Loucy (cell line): ENCODE data around the gene TAS2R38.

Source experiments
- H2AFZ ChIP-seq: fragments of 200-600 bp; sonication (generic); 2 replicates; pipeline ENCODE4 v1.6.0; 2016; ENCODE audit warnings: antibody characterized with exemption, mild to moderate bottlenecking, low read length, moderate library complexity
- H3F3A ChIP-seq: fragments of 200-600 bp; 2 replicates; pipeline ENCODE4 v1.6.0; 2016; ENCODE audit warnings: antibody characterized with exemption, low read depth, mild to moderate bottlenecking
- H3K27me3 ChIP-seq: fragments of 200-600 bp; sonication (generic); 2 replicates; pipeline ENCODE4 v1.6.1; 2014; ENCODE audit warnings: low read length, mild to moderate bottlenecking; ENCODE audit not compliant: insufficient read depth, poor library complexity, severe bottlenecking
- H3K36me3 ChIP-seq: fragments of 200-600 bp; sonication (generic); 2 replicates; pipeline ENCODE4 v1.6.1; 2016; ENCODE audit warnings: low read length; ENCODE audit not compliant: insufficient read depth
- H3K4me1 ChIP-seq: fragments of 200-600 bp; sonication (generic); 2 replicates; pipeline ENCODE4 v1.5.1; 2014; ENCODE audit warnings: low read length, mild to moderate bottlenecking; ENCODE audit not compliant: insufficient read depth, poor library complexity, severe bottlenecking
- H3K4me2 ChIP-seq: fragments of 200-600 bp; sonication (generic); 2 replicates; pipeline ENCODE4 v1.6.0; 2014; ENCODE audit warnings: antibody characterized with exemption, low read length, low read depth, mild to moderate bottlenecking; ENCODE audit not compliant: poor library complexity, severe bottlenecking
- H3K4me3 ChIP-seq: fragments of 200-600 bp; sonication (generic); 2 replicates; pipeline ENCODE4 v1.5.1; 2014; ENCODE audit warnings: low read length, mild to moderate bottlenecking, mixed read lengths; ENCODE audit not compliant: poor library complexity, severe bottlenecking
- H3K79me2 ChIP-seq: fragments of 200-600 bp; sonication (generic); 2 replicates; pipeline ENCODE4 v1.6.1; 2014; ENCODE audit warnings: low read length; ENCODE audit not compliant: insufficient read depth
- H3K9ac ChIP-seq: fragments of 200-600 bp; sonication (generic); 2 replicates; pipeline ENCODE4 v1.6.0; 2014; ENCODE audit warnings: mild to moderate bottlenecking, low read depth, low read length, moderate library complexity; ENCODE audit not compliant: poor library complexity, severe bottlenecking
- H3K9me2 ChIP-seq: fragments of 200-600 bp; sonication (generic); replicated peaks from 2 replicates; pipeline ENCODE4 v1.6.1; 2016; ENCODE audit warnings: low read depth, low read length, mixed read lengths
- H3K9me3 ChIP-seq: fragments of 200-600 bp; sonication (generic); 2 replicates; pipeline ENCODE4 v1.6.1; 2014; ENCODE audit warnings: mild to moderate bottlenecking, antibody characterized with exemption, low read length, low read depth; ENCODE audit not compliant: insufficient read depth
- H4K20me1 ChIP-seq: fragments of 200-600 bp; sonication (generic); 2 replicates; pipeline ENCODE4 v1.6.0; 2014; ENCODE audit warnings: antibody characterized with exemption, low read length, mild to moderate bottlenecking; ENCODE audit not compliant: insufficient read depth, poor library complexity, severe bottlenecking
- CTCF ChIP-seq: fragments of 200-600 bp; sonication (generic); conservative IDR thresholded peaks from 2 replicates; pipeline ENCODE4 v1.5.1; 2014; ENCODE audit warnings: mild to moderate bottlenecking, antibody characterized with exemption, low read length
- EZH2phosphoT487 ChIP-seq: fragments of 200-600 bp; IDR thresholded peaks from 2 replicates; pipeline ENCODE4 v1.6.1; 2018; ENCODE audit warnings: antibody characterized with exemption, mild to moderate bottlenecking, moderate library complexity, borderline replicate concordance

TAS2R38 gene

GRCh38 chr7:141930211-141930610, 43.4 kb downstream of the TAS2R38 start:
- no peaks in the 10 kb centered on the region for H3K9me3 ChIP-seq

GRCh38 chr7:141928845-141929195, 44.8 kb downstream of the TAS2R38 start:
- Histone ChIP-seq H3K9ac (no peak overlapping the region), H4K20me1 (no peaks in the 10 kb centered on the region), H3K36me3 (no peaks in the 10 kb centered on the region), H3K79me2 (no peaks in the 10 kb centered on the region), H2AFZ (no peak overlapping the region), H3K4me2 (no peak overlapping the region), H3K4me1 (peaks cover 8% of the 10 kb centered on the region), H3F3A (no peaks in the 10 kb centered on the region), H3K9me2 (no peaks in the 10 kb centered on the region), H3K9me3 (no peaks in the 10 kb centered on the region), H3K4me3 (no peak overlapping the region), H3K27me3 (no peaks in the 10 kb centered on the region)
- no peak for TF ChIP-seq CTCF
- TF ChIP-seq EZH2phosphoT487, result no peak

More at GRCh38 chr7:141930211-141930610, 43.4 kb downstream of the TAS2R38 start:
- H3K4me2 ChIP-seq, result no peak overlapping the region
- H3K36me3 ChIP-seq, result no peaks in the 10 kb centered on the region
- H2AFZ ChIP-seq, result no peak overlapping the region
- no peaks in the 10 kb centered on the region for H3K79me2 ChIP-seq
- no peak overlapping the region for H3K4me3 ChIP-seq
- TF ChIP-seq CTCF (no peak), EZH2phosphoT487 (no peak)
- H3F3A ChIP-seq, result no peaks in the 10 kb centered on the region
- no peaks in the 10 kb centered on the region for H3K27me3 ChIP-seq
- no peaks in the 10 kb centered on the region for H3K9me2 ChIP-seq
- peaks cover 8% of the 10 kb centered on the region for H3K4me1 ChIP-seq
- no peaks in the 10 kb centered on the region for H4K20me1 ChIP-seq
- no peak overlapping the region for H3K9ac ChIP-seq

GRCh38 chr7:141928146-141928844, 45.3 kb downstream of the TAS2R38 start:
- Histone ChIP-seq H3K4me3 (no peak overlapping the region), H3K9me2 (no peaks in the 10 kb centered on the region), H3K4me2 (no peak overlapping the region)

More at GRCh38 chr7:141928146-141928844, 45.3 kb downstream of the TAS2R38 start:
- Histone ChIP-seq H3K79me2 (no peaks in the 10 kb centered on the region), H4K20me1 (no peaks in the 10 kb centered on the region), H3K9ac (no peak overlapping the region), H3F3A (no peaks in the 10 kb centered on the region), H3K9me3 (no peaks in the 10 kb centered on the region), H3K27me3 (no peaks in the 10 kb centered on the region), H3K4me1 (peaks cover 8% of the 10 kb centered on the region), H3K36me3 (no peaks in the 10 kb centered on the region), H2AFZ (0 out of 2 replicates have a peak overlapping the region, but pooled peaks have one; percentile 38)
- TF ChIP-seq EZH2phosphoT487, result no peak
- no peak for TF ChIP-seq CTCF
